ENCODE results near the gene AGAP1.

DNA sequence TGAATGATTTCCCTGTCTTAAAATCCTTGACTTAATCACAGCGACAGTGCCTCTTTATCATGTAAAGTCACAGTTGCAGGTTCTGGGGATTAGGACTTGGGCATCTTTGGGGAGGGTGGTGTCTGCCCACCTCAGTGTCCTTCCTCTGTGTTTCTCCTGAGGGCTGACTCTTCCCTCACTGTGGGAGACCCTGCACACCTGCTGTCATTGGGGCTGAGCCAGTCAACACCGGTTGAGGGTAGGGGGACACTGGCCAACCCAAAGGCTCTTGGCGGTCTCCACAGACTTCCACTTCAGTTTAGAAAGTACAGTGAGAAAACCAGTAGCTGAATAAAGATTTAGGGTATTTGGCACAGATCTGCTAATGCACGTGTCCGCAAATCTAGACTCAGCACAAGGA is 36.9 kb downstream of the AGAP1 start:
- TF ChIP-seq CTCF (IDR thresholded peaks at IDR 0.05) (no peak), POLR2A (IDR thresholded peaks at IDR 0.05) (no peak)

Data from right lobe of liver (tissue), 4 donors.